Stimulated activated CD4-positive, alpha-beta T cell treated with anti-CD3 and anti-CD28 coated beads, TNF-alpha, amount 100 ng/mL, for 4 hours (primary cell): ENCODE measurements around the gene GPR17.

ENCODE experiments used
- DNase-seq, 3 experiments: peaks; one replicate each; pipeline ENCODE4 v3.0.0-alpha.2; 2020; ENCODE audit warnings: low read depth in 3 of 3

GPR17 gene

GRCh38 chr2:127690696-127691095, 44.7 kb downstream of the GPR17 start:
- no peak for DNase-seq

GRCh38 chr2:127694986-127695385, 49.0 kb downstream of the GPR17 start:
- DNase-seq, result no peak

GRCh38 chr2:127695491-127696472, 49.8 kb downstream of the GPR17 start:
- peak in 1 of 3 experiments; percentile 33 for DNase-seq

- DNase-seq, result no peak
Measured at GRCh38 chr2:127697482-127698180, 51.7 kb downstream of the GPR17 start.

- no peak for DNase-seq
Measured at GRCh38 chr2:127698553-127699355, 52.8 kb downstream of the GPR17 start.

GRCh38 chr2:127700527-127701192, 54.7 kb downstream of the GPR17 start:
- DNase-seq, result no peak

- DNase-seq, result peak; percentile 81 to 83 (median 82)
Measured at GRCh38 chr2:127701193-127701650, 55.3 kb downstream of the GPR17 start, which contains the start of gene SFT2D3. TSS of gene SFT2D3 (plus strand) at chr2:127701497. CDS start at chr2:127701529, 32 bp downstream.

- DNase-seq, result peak; percentile 63 to 68 (median 64)
Measured at GRCh38 chr2:127701651-127702394, 55.9 kb downstream of the GPR17 start.
